Activated T-cell treated with anti-CD3 and anti-CD28 coated beads, Interleukin-2, amount 50 U/mL, for 24 hours (primary cell): ENCODE results near the gene MACROH2A1.
A peak's percentile ranks its signal among the peaks of the same experiment; 100 is the strongest.

Source experiments
- DNase-seq: peaks from one replicate; pipeline ENCODE4 v3.0.0-alpha.2; 2020
- H3K27ac Mint-ChIP-seq: 2 replicates; pipeline ENCODE4 v1.8.0; 2020; ENCODE audit warnings: mild to moderate bottlenecking, mixed read lengths
- H3K27me3 Mint-ChIP-seq: 2 replicates; pipeline ENCODE4 v1.8.0; 2020; ENCODE audit warnings: mixed read lengths
- H3K36me3 Mint-ChIP-seq: 2 replicates; pipeline ENCODE4 v1.8.0; 2020; ENCODE audit warnings: low read depth, mixed read lengths
- H3K4me1 Mint-ChIP-seq: 2 replicates; pipeline ENCODE4 v1.8.0; 2020; ENCODE audit warnings: low read depth, mixed read lengths
- H3K4me3 Mint-ChIP-seq: 2 replicates; pipeline ENCODE4 v1.8.0; 2020; ENCODE audit warnings: mild to moderate bottlenecking, moderate library complexity, mixed read lengths
- H3K9me3 Mint-ChIP-seq: 2 replicates; pipeline ENCODE4 v1.8.0; 2020; ENCODE audit warnings: mixed read lengths

Gene MACROH2A1

GRCh38 chr5:135398855-135399793, at the start of gene MACROH2A1:
Gene MACROH2A1, minus strand, starts transcription at chr5:135399231. Its CDS starts 10,138 bp downstream, at chr5:135389093.
- peak within 1 kb of the TSS; percentile 88 for H3K4me3 Mint-ChIP-seq
- H3K4me1 Mint-ChIP-seq = peaks cover 52% of the 10 kb centered on the region
- H3K27ac Mint-ChIP-seq = peak within 1 kb of the TSS; percentile 96
- peaks cover 43% of the 10 kb centered on the region for H3K36me3 Mint-ChIP-seq
- H3K27me3 Mint-ChIP-seq = no peaks in the 10 kb centered on the region
- DNase-seq = peak; percentile 90
- H3K9me3 Mint-ChIP-seq = no peaks in the 10 kb centered on the region

DNA sequence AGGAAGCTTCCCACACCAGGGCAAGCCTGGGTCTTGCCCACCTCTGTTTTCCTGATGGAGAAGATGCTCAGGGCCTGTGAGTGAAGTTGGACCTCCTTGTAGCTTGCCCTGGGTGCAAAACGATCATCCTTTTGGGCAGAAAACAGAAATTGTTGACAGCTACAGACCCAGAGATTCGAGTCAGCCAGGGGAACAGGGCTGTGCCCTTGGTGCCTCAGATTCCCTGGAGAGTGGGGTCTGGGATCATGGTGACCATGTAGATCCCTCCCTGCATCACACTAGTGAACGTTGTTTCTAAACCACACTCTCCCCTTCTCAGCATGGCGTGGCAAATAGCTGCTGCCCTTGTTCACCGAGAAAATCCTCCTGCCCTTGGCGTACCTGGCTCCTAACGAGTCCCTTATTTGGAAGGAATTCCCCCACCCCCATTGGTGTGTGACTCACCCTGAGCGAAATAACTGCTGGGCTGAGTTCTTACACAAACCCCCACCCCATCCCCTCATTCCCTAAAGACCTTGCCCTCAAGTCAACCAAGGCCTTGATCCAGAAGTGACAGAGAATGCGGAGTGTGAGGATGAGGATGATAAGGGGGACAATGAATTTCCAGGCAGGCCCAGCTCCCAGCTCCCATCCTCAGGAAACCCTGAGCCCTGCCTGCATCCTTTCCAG, 49.2 kb upstream of the MACROH2A1 start:
- Mint-ChIP-seq H3K4me3 (no peak overlapping the region), H3K36me3 (no peaks in the 10 kb centered on the region), H3K27me3 (peaks cover 23% of the 10 kb centered on the region), H3K4me1 (no peaks in the 10 kb centered on the region), H3K9me3 (no peaks in the 10 kb centered on the region), H3K27ac (no peak overlapping the region)
- no peak for DNase-seq

GRCh38 chr5:135447298-135447929, 48.4 kb upstream of the MACROH2A1 start, which contains the start of gene DCANP1:
Gene DCANP1, minus strand, starts transcription at chr5:135447348. Its CDS starts 240 bp downstream, at chr5:135447108.
- peaks cover 23% of the 10 kb centered on the region for H3K27me3 Mint-ChIP-seq
- no peaks in the 10 kb centered on the region for H3K9me3 Mint-ChIP-seq
- no peaks in the 10 kb centered on the region for H3K36me3 Mint-ChIP-seq
- no peaks in the 10 kb centered on the region for H3K4me1 Mint-ChIP-seq
- no peak within 1 kb of the TSS for H3K4me3 Mint-ChIP-seq
- H3K27ac Mint-ChIP-seq = no peak within 1 kb of the TSS
- DNase-seq = no peak

DNA sequence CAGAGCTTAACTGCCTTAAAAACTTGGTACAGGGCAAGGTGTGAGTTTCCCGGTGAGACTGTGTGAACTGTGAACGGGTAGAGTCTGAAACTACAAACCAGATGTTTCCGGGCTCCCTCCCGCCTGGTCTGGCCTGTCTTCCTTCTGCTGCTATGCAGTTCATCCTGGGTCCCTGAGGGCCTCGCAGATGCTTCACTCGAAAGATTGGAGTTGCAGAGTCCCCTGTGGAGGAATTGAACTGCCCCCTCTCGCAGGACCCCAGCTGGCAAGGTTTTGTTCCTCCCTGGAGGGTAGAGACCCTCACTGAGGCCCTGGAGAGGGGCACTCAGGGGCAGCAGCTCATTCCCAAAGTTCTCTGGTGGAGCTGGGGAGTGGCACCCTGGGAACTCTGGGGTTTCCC, 47.6 kb upstream of the MACROH2A1 start:
- no peak overlapping the region for H3K4me3 Mint-ChIP-seq
- no peak overlapping the region for H3K27ac Mint-ChIP-seq
- no peaks in the 10 kb centered on the region for H3K9me3 Mint-ChIP-seq
- H3K27me3 Mint-ChIP-seq = peaks cover 23% of the 10 kb centered on the region
- H3K4me1 Mint-ChIP-seq = no peaks in the 10 kb centered on the region
- DNase-seq = no peak
- no peaks in the 10 kb centered on the region for H3K36me3 Mint-ChIP-seq

DNA sequence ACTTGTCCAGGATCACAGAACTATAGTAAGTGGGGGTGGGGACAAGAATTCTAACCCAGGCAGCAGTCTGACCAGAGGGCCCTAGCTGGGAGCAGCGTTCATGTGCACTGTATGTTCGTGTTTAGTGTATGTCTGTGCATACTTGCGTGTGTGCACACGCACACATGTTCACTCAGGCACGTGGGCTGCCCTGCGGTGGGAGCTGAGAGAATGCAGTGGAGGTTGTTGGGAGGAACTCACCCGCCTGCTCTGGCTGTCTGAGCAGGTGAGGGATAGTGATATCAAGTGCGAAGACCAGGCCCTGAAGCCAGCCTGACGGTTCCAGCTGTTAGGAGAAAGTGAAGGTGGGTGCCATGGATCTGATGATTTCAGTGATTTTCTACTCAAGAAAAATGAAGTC, 47.2 kb upstream of the MACROH2A1 start:
- Mint-ChIP-seq H3K4me3 (no peak overlapping the region), H3K27me3 (peaks cover 23% of the 10 kb centered on the region), H3K4me1 (no peaks in the 10 kb centered on the region), H3K27ac (no peak overlapping the region), H3K36me3 (no peaks in the 10 kb centered on the region), H3K9me3 (no peaks in the 10 kb centered on the region)
- no peak for DNase-seq

DNA sequence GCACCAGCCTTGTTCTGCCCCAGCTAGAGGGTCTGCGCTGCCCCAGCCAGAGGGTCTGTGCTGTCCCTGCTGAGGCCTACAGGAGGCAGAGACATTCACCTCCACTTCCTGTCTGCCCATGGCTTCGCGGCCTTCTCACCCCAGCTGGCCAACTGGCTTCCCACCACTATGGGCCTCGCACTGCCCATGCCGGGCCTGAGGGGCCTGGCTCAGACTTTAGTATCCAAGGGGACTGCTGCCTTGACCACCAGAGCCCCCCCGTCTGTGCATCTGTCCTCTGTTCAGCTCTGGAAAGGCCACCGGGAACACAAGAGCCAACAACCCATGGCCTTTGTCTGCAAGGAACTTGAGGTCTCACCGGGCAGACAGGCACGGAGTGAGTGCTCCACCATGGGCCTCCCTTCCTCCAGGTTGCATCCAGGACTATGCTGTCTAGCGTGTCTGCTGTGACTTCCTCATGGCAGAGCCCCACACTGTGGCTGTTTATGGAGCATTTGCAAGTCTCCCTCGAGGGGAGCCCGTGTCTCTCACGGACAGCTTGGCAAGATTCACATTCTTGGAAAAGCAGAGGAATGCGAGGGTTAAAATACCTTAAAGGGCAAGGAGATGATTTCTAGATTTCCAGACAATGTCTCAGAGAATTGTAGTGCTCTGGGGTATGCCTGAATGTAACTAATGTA, 46.4 kb upstream of the MACROH2A1 start:
- H3K27ac Mint-ChIP-seq = no peak overlapping the region
- H3K9me3 Mint-ChIP-seq = no peaks in the 10 kb centered on the region
- DNase-seq = no peak
- no peaks in the 10 kb centered on the region for H3K4me1 Mint-ChIP-seq
- H3K36me3 Mint-ChIP-seq = no peaks in the 10 kb centered on the region
- no peak overlapping the region for H3K4me3 Mint-ChIP-seq
- peaks cover 23% of the 10 kb centered on the region for H3K27me3 Mint-ChIP-seq

DNA sequence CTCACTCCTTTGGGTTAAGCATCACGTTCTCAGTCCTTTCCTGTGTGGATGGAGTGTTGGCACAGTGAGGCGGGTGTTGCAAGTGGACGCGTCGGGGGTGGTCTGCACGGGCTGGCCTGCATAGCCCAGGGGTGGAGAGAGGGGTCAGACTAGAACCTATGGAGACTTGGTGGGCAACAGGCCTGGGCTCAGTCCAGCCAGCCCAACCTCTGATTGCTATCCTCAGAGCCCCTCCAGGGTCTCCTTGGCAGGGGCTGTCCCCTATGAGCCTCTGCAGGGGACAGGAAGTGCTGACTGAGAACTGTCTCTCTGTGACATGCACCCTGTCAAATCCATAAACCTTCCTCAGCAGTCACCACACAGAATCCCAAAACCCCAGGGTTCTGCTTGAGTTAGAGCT, 45.9 kb upstream of the MACROH2A1 start:
- Mint-ChIP-seq H3K4me1 (no peaks in the 10 kb centered on the region), H3K27ac (no peak overlapping the region), H3K9me3 (no peaks in the 10 kb centered on the region), H3K4me3 (no peak overlapping the region), H3K36me3 (no peaks in the 10 kb centered on the region), H3K27me3 (peaks cover 20% of the 10 kb centered on the region)
- no peak for DNase-seq

- no peaks in the 10 kb centered on the region for H3K9me3 Mint-ChIP-seq
- no peak for DNase-seq
- H3K4me3 Mint-ChIP-seq = no peak overlapping the region
- no peaks in the 10 kb centered on the region for H3K36me3 Mint-ChIP-seq
- H3K27me3 Mint-ChIP-seq = peaks cover 18% of the 10 kb centered on the region
- no peaks in the 10 kb centered on the region for H3K4me1 Mint-ChIP-seq
- H3K27ac Mint-ChIP-seq = no peak overlapping the region
Measured at GRCh38 chr5:135444360-135444759, 45.3 kb upstream of the MACROH2A1 start.

GRCh38 chr5:135443161-135443960, 44.3 kb upstream of the MACROH2A1 start:
- no peak overlapping the region for H3K27ac Mint-ChIP-seq
- peaks cover 15% of the 10 kb centered on the region for H3K27me3 Mint-ChIP-seq
- no peak for DNase-seq
- no peaks in the 10 kb centered on the region for H3K9me3 Mint-ChIP-seq
- no peaks in the 10 kb centered on the region for H3K4me1 Mint-ChIP-seq
- no peak overlapping the region for H3K4me3 Mint-ChIP-seq
- no peaks in the 10 kb centered on the region for H3K36me3 Mint-ChIP-seq

DNA sequence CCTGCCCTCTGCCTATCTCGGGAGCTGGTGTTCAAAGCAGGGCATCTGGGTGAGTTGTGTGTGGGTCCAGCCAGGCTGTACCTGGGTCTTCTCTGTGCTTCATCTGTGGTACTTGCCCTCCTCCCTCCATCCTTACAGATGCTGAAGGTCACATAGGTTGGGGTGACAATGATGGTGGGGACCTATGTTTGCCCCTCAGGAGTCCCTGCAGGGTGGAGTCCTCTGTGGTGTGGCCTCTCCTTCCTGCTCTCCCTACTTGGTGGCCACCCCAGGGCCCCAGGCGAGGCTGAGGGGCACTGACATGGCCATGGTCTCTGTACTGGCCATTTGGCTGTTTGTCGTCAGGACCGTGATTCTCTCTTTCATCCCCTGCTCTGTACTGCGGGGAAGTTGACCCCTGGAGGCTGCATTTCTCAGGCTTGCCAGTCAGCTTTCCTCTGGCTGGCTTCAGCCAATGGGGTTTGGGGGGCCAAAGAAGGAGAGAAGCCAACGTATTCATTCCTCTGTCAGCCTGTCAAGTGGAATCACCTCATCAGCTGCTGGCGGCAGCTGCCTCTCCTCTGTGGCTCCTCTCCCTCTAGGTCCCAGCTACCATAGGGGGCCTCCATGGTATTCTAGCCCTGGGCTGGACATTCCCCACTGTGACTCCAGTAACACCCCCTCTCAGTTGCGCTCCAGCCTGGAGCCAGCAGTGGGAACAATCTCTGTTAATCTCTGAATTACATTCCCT, 43.6 kb upstream of the MACROH2A1 start:
- no peak for DNase-seq
- Mint-ChIP-seq H3K27me3 (peaks cover 17% of the 10 kb centered on the region), H3K4me1 (no peaks in the 10 kb centered on the region), H3K9me3 (no peaks in the 10 kb centered on the region), H3K27ac (no peak overlapping the region), H3K36me3 (no peaks in the 10 kb centered on the region), H3K4me3 (no peak overlapping the region)

GRCh38 chr5:135441919-135442318, 42.9 kb upstream of the MACROH2A1 start:
- no peaks in the 10 kb centered on the region for H3K36me3 Mint-ChIP-seq
- no peak for DNase-seq
- H3K4me3 Mint-ChIP-seq = no peak overlapping the region
- no peak overlapping the region for H3K27ac Mint-ChIP-seq
- peaks cover 12% of the 10 kb centered on the region for H3K27me3 Mint-ChIP-seq
- H3K4me1 Mint-ChIP-seq = no peaks in the 10 kb centered on the region
- H3K9me3 Mint-ChIP-seq = no peaks in the 10 kb centered on the region

GRCh38 chr5:135441350-135441831, 42.4 kb upstream of the MACROH2A1 start:
- no peak overlapping the region for H3K27ac Mint-ChIP-seq
- DNase-seq = peak; percentile 18
- no peaks in the 10 kb centered on the region for H3K9me3 Mint-ChIP-seq
- H3K27me3 Mint-ChIP-seq = peaks cover 13% of the 10 kb centered on the region
- H3K36me3 Mint-ChIP-seq = no peaks in the 10 kb centered on the region
- no peak overlapping the region for H3K4me3 Mint-ChIP-seq
- H3K4me1 Mint-ChIP-seq = no peaks in the 10 kb centered on the region

DNA sequence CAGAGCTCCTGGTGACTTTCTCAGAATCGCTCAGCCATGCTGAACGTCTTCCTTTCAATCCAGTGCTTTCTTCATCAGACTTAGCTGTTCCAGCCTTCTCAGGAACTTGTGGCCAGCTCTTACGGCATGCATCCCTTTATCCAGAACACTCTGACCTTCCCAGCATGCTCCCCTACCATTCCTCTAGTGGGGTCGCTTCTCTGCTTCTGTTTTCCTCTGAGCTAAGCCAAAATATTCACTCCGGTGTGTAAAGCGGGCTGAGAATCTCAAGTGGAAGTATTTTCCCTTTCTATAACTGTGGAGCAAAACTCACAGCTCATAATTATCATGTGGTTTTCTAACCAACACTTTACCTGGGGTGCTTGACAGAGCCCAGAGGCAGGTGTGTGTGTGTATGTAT, 41.9 kb upstream of the MACROH2A1 start:
- Mint-ChIP-seq H3K4me1 (no peaks in the 10 kb centered on the region), H3K27ac (no peak overlapping the region), H3K36me3 (no peaks in the 10 kb centered on the region), H3K27me3 (peaks cover 13% of the 10 kb centered on the region), H3K4me3 (no peak overlapping the region), H3K9me3 (no peaks in the 10 kb centered on the region)
- no peak for DNase-seq
